GM12878 (cell line): ENCODE data around the gene RFX1. TPM values are rescaled to one million over a fixed set of nuclear protein-coding genes. Genes with fewer than 3 reads are reported as not detected.

ENCODE experiments used
- ATAC-seq: fragments of 200-7000 bp; cut with Tn5 transposase; 3 replicates; pipeline ENCODE4 v1.9.1; 2020; ENCODE audit warnings: mild to moderate bottlenecking, moderate library complexity
- BruUV-seq: library from RNA; stranded (reverse); fragments of 400-500 nt; replicated peaks from 2 replicates; lab custom pipeline; 2021; lab: Mats Ljungman, UMichigan
- CTCF ChIA-PET: fragments of 300-600 bp; sonication (Branson Sonifier 250); formaldehyde crosslinking; extraction: SDS; loops from one replicate; lab custom pipeline; 2021; ENCODE audit warnings: inconsistent platforms; lab: Yijun Ruan, JAX
- POLR2A ChIA-PET: fragments of 350-600 bp; formaldehyde crosslinking; extraction: SDS; loops from one replicate; lab custom pipeline; 2021; ENCODE audit warnings: inconsistent platforms; lab: Charles Lee
- RAD21 ChIA-PET: fragments of 300-600 bp; sonication (Branson Sonifier 250); formaldehyde crosslinking; loops from one replicate; lab custom pipeline; 2023; ENCODE audit warnings: antibody characterized with exemption; ENCODE audit not compliant: unreplicated experiment; lab: Charles Lee
- SMC1A ChIA-PET: fragments of 300-600 bp; sonication (Branson Sonifier 250); formaldehyde crosslinking; loops from one replicate; lab custom pipeline; 2023; ENCODE audit not compliant: unreplicated experiment, uncharacterized antibody; lab: Charles Lee
- DNase-seq: peaks from one replicate; pipeline ENCODE4 v3.0.0-alpha.2; 2011; ENCODE audit warnings: low read depth, low spot score
- FAIRE-seq: peaks from 3 replicates; lab custom pipeline; 2011; peaks lifted over from hg19 to GRCh38; lab: Jason Lieb, UNC
- H2AFZ ChIP-seq: 2 replicates; pipeline ENCODE4 v1.6.0; 2011; ENCODE audit warnings: low read depth, low read length, control low read depth; ENCODE audit not compliant: control insufficient read depth
- H3K27ac ChIP-seq: 2 replicates; pipeline ENCODE4 v1.5.1; 2011; ENCODE audit warnings: control low read depth; ENCODE audit not compliant: control insufficient read depth, insufficient read depth
- H3K27me3 ChIP-seq, 2 experiments: replicated peaks in 1 of 2; 2 replicates each; pipeline versions ENCODE4 v1.6.0 to v1.6.1; 2011; ENCODE audit warnings: low read length in 1 of 2; ENCODE audit not compliant: control insufficient read depth in 2 of 2, insufficient read depth in 2 of 2
- H3K36me3 ChIP-seq, 2 experiments: 2 replicates each; pipeline ENCODE4 v1.5.1; 2011; ENCODE audit warnings: low read length in 1 of 2; ENCODE audit not compliant: control insufficient read depth in 2 of 2, insufficient read depth in 2 of 2
- H3K4me1 ChIP-seq: 2 replicates; pipeline ENCODE4 v1.6.1; 2011; ENCODE audit warnings: mild to moderate bottlenecking, low read length, moderate library complexity, mixed read lengths; ENCODE audit not compliant: control insufficient read depth, insufficient read depth
- H3K4me2 ChIP-seq: 2 replicates; pipeline ENCODE4 v1.6.0; 2011; ENCODE audit warnings: control low read depth; ENCODE audit not compliant: control insufficient read depth, insufficient read depth
- H3K4me3 ChIP-seq: fragments of 200-600 bp; sonication (generic); 2 replicates; pipeline ENCODE4 v1.5.1; 2016
- H3K79me2 ChIP-seq: 2 replicates; pipeline ENCODE4 v1.6.0; 2011; ENCODE audit warnings: low read length; ENCODE audit not compliant: control insufficient read depth, insufficient read depth
- H3K9ac ChIP-seq: 2 replicates; pipeline ENCODE4 v1.8.0; 2011; ENCODE audit warnings: low read length, control low read depth, mixed read lengths; ENCODE audit not compliant: control insufficient read depth, insufficient read depth
- H3K9me3 ChIP-seq: replicated peaks from 3 replicates; pipeline ENCODE4 v1.5.1; 2011; ENCODE audit warnings: mild to moderate bottlenecking, low read length; ENCODE audit not compliant: control insufficient read depth, insufficient read depth
- H4K20me1 ChIP-seq: 2 replicates; pipeline ENCODE4 v1.6.0; 2011; ENCODE audit not compliant: control insufficient read depth, insufficient read depth
- ASH2L ChIP-seq: fragments of 300-600, 200-600 bp; sonication (generic); IDR thresholded peaks from 2 replicates; pipeline ENCODE4 v1.6.1; 2017; ENCODE audit warnings: low read depth, mild to moderate bottlenecking, borderline replicate concordance
- ATF7 ChIP-seq: fragments of 450-650 bp; IDR thresholded peaks from 2 replicates; pipeline ENCODE4 v1.6.1; 2016; ENCODE audit warnings: low read depth, mild to moderate bottlenecking
- MTA2 ChIP-seq: fragments of 450-650 bp; IDR thresholded peaks from 2 replicates; pipeline ENCODE4 v1.6.1; 2016; ENCODE audit warnings: low read depth, mild to moderate bottlenecking, moderate library complexity
- MXI1 ChIP-seq: fragments of 150-350 bp; IDR thresholded peaks from 2 replicates; pipeline ENCODE4 v1.6.1; 2011; ENCODE audit warnings: low read depth, mild to moderate bottlenecking, inconsistent platforms, low read length, improper control_type of control experiment
- NFYB ChIP-seq: IDR thresholded peaks from 2 replicates; pipeline ENCODE4 v1.6.1; 2011; ENCODE audit warnings: low read depth, mild to moderate bottlenecking, low read length, improper control_type of control experiment, moderate library complexity; ENCODE audit not compliant: insufficient read depth
- SIN3A ChIP-seq: IDR thresholded peaks from 2 replicates; pipeline ENCODE4 v1.6.1; 2012; ENCODE audit warnings: low read depth, low read length, improper control_type of control experiment
- SMAD1 ChIP-seq: fragments of 450-650 bp; IDR thresholded peaks from 2 replicates; pipeline ENCODE4 v1.6.1; 2018; ENCODE audit warnings: mild to moderate bottlenecking, low read depth; ENCODE audit not compliant: partially characterized antibody
- STAT1 ChIP-seq: fragments of 450-650 bp; conservative IDR thresholded peaks from 2 replicates; pipeline ENCODE4 v1.6.1; 2014; ENCODE audit warnings: antibody characterized with exemption, mild to moderate bottlenecking
- ZBED1 ChIP-seq: IDR thresholded peaks from 2 replicates; pipeline ENCODE4 v1.6.1; 2016; ENCODE audit warnings: borderline replicate concordance
- ZNF384 ChIP-seq: IDR thresholded peaks from 2 replicates; pipeline ENCODE4 v1.6.1; 2012; ENCODE audit warnings: low read depth, mild to moderate bottlenecking, low read length, improper control_type of control experiment, borderline replicate concordance
- ZSCAN29 ChIP-seq: fragments of 450-650 bp; IDR thresholded peaks from 2 replicates; pipeline ENCODE4 v1.6.1; 2017; ENCODE audit warnings: mild to moderate bottlenecking, moderate library complexity
- WGBS: methylation state at CpG from one replicate; pipeline ENCODE4 v1.1.6; 2016; ENCODE audit warnings: low lambda C conversion rate; ENCODE audit not compliant: insufficient replicate concordance, insufficient coverage; ENCODE audit errors: missing lambda C conversion rate; 5-methylcytosine and 5-hydroxymethylcytosine counted together
- in situ Hi-C: fragments of 300-500 bp; cut with MboI; formaldehyde crosslinking; loops from 9 replicates; pipeline ENCODE4 v1.14.3; 2018; ENCODE audit warnings: mixed read lengths
- intact Hi-C: fragments of 100-400 bp; cut with micrococcal nuclease; formaldehyde crosslinking; loops from one replicate; pipeline ENCODE4 v1.14.2; 2022; ENCODE audit not compliant: unreplicated experiment
- polyA plus RNA-seq, 11 experiments: library from polyadenylated mRNA; depleted of rRNA in 4 of 11; unstranded in 6 of 11; stranded (reverse) in 5 of 11; fragments of >200 nt; fragmentation: Nextera tagmentation in 4 of 11; fragmentation: Illumina TruSeq in 1 of 11; extraction: Ambion mirVana in 4 of 11; extraction: Trizol in 1 of 11; gene quantifications; 1 replicate in 1 of 11; 2 replicates in 10 of 11; pipeline versions ENCODE4 v1.2.1 to v1.2.3, GENCODE V29; 2011 to 2016; ENCODE audit warnings: inconsistent platforms in 2 of 11, missing spikeins in 2 of 11, low read depth in 1 of 11
- total RNA-seq, 4 experiments: library from RNA; depleted of rRNA in 3 of 4; stranded (reverse); fragments of >200 nt in 3 of 4; fragmentation: Illumina TruSeq in 1 of 4; extraction: Trizol in 1 of 4; gene quantifications; 2 replicates each; pipeline versions ENCODE4 v1.2.1 to v1.2.3, GENCODE V29; 2013 to 2021
- TF ChIP-seq, protein P1 (sequence below): fragments of 450-650 bp; IDR thresholded peaks from 2 replicates; pipeline ENCODE4 v1.6.1; 2018; ENCODE audit warnings: mild to moderate bottlenecking, low read depth, moderate library complexity; ENCODE audit not compliant: partially characterized antibody
- TF ChIP-seq, protein P2 (sequence below): fragments of 450-650 bp; formaldehyde crosslinking; IDR thresholded peaks from 2 replicates; pipeline ENCODE4 v1.5.0; 2022; ENCODE audit warnings: mild to moderate bottlenecking, missing genetic modification characterization

RFX1 gene
- total and polyA plus RNA-seq, 10 of the 15 experiments (the other 5 are each of a cell fraction or from before 2014, with no cell fraction given), result 0.05 to 11.0 (median 1.5) TPM

DNA sequence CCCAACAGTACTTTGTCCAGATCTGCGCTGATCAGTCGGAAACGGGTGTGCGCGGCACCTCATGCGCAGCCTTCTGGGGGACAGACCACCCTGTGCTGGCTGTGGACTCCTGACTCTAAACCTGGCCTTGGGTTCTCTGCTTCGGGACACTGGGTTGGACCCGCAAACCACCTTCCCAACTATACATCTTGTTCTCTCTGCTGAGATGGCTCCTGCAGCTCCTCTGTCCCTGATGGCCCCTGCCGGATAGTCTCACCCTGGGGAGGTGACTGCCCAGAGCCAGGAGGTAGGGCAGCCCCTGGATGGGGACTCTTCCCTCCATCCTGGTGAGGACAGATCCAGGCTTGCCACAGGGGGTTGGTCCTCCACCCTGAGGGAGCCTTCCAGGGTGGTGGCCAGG, 23.3 kb downstream of the RFX1 start:
- FAIRE-seq (no peak), ATAC-seq (no peak), DNase-seq (no peak)
- peaks cover 26% of the 10 kb centered on the region for H3K4me1 ChIP-seq
- H3K79me2 ChIP-seq, result no peaks in the 10 kb centered on the region
- H4K20me1 ChIP-seq, result no peaks in the 10 kb centered on the region
- 98% methylated on average over 7 of the region's 9 CpGs for WGBS
- POLR2A ChIA-PET, result no interaction called here
- TF ChIP-seq NFYB (no peak), ZBED1 (no peak), SMAD1 (no peak), SIN3A (no peak), MXI1 (no peak), ZNF384 (no peak), ASH2L (no peak), MTA2 (no peak), ZSCAN29 (no peak), ATF7 (no peak), STAT1 (no peak)
- TF ChIP-seq, protein P1, sequence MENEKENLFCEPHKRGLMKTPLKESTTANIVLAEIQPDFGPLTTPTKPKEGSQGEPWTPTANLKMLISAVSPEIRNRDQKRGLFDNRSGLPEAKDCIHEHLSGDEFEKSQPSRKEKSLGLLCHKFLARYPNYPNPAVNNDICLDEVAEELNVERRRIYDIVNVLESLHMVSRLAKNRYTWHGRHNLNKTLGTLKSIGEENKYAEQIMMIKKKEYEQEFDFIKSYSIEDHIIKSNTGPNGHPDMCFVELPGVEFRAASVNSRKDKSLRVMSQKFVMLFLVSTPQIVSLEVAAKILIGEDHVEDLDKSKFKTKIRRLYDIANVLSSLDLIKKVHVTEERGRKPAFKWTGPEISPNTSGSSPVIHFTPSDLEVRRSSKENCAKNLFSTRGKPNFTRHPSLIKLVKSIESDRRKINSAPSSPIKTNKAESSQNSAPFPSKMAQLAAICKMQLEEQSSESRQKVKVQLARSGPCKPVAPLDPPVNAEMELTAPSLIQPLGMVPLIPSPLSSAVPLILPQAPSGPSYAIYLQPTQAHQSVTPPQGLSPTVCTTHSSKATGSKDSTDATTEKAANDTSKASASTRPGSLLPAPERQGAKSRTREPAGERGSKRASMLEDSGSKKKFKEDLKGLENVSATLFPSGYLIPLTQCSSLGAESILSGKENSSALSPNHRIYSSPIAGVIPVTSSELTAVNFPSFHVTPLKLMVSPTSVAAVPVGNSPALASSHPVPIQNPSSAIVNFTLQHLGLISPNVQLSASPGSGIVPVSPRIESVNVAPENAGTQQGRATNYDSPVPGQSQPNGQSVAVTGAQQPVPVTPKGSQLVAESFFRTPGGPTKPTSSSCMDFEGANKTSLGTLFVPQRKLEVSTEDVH, result no peak
- TF ChIP-seq, protein P2, sequence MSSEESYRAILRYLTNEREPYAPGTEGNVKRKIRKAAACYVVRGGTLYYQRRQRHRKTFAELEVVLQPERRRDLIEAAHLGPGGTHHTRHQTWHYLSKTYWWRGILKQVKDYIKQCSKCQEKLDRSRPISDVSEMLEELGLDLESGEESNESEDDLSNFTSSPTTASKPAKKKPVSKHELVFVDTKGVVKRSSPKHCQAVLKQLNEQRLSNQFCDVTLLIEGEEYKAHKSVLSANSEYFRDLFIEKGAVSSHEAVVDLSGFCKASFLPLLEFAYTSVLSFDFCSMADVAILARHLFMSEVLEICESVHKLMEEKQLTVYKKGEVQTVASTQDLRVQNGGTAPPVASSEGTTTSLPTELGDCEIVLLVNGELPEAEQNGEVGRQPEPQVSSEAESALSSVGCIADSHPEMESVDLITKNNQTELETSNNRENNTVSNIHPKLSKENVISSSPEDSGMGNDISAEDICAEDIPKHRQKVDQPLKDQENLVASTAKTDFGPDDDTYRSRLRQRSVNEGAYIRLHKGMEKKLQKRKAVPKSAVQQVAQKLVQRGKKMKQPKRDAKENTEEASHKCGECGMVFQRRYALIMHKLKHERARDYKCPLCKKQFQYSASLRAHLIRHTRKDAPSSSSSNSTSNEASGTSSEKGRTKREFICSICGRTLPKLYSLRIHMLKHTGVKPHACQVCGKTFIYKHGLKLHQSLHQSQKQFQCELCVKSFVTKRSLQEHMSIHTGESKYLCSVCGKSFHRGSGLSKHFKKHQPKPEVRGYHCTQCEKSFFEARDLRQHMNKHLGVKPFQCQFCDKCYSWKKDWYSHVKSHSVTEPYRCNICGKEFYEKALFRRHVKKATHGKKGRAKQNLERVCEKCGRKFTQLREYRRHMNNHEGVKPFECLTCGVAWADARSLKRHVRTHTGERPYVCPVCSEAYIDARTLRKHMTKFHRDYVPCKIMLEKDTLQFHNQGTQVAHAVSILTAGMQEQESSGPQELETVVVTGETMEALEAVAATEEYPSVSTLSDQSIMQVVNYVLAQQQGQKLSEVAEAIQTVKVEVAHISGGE (CRISPR knock-in tag), result no peak
- in situ Hi-C loops, result no loop called here
- H3K4me2 ChIP-seq, result no peak overlapping the region
- H3K4me3 ChIP-seq, result no peak overlapping the region
- CTCF ChIA-PET, result no interaction called here
- SMC1A ChIA-PET, result no interaction called here
- no peaks in the 10 kb centered on the region for H3K27me3 ChIP-seq
- RAD21 ChIA-PET, result no interaction called here
- H3K36me3 ChIP-seq, result no peaks in the 10 kb centered on the region; a peak in 1 of 4 replicates
- no peaks in the 10 kb centered on the region for H3K9me3 ChIP-seq
- intact Hi-C loops, result loop anchor here (10.0 kb wide), 1 partner anchor 52 kb away; the partner anchor contains the start of gene IL27RA
- H3K27ac ChIP-seq, result no peak overlapping the region
- H3K9ac ChIP-seq, result no peak overlapping the region
- H2AFZ ChIP-seq, result no peak overlapping the region
- no TSS peak for BruUV-seq
